NCI-H146 treated with DMSO at 0.1 percent for 48 hours (cell line): ENCODE results near the gene MAB21L2.
A peak's percentile ranks its signal among the peaks of the same experiment; 100 is the strongest.

Source experiments
- DNase-seq: peaks from one replicate; lab custom pipeline; 2025; ENCODE audit not compliant: unreplicated experiment; lab: John Stamatoyannopoulos, UW

Gene MAB21L2

DNA sequence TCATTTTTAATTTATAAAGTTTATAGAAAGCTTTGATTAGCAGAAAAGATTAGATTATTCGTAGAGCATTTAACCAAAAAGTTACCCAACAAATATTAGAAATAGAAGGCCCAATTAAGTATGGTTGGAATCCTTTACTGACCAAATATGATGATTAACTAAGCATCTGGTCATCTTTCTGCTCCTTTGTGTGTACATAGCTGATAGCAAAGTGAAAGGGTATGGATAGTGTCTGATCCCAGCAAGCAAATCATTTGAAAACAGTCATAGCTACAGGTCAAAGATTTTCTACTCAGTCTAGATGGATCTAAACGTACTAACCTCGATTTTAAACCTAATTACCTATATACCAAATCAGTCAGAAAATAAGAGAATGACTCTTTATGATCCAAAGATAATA is 7.3 kb upstream of the MAB21L2 start:
- DNase-seq, result no peak

DNA sequence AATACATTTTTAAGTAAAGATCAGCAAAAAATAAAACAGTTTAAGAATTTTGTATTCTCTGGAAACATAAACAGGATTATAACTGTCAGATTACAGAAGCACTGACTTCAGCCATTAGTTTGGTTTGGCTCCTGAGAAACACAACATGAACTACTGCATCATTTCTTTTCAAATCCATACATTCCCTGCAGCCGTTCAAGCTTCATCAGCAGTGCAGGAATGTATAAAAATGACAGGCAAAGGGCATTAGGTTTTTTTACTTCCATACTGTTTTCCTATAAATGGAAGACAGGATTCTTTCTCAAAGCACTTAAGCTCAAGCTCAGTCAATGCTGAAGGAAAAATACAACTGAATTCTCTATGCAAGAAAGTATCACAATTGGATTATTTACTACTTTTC is 4.2 kb upstream of the MAB21L2 start:
- DNase-seq, result no peak

DNA sequence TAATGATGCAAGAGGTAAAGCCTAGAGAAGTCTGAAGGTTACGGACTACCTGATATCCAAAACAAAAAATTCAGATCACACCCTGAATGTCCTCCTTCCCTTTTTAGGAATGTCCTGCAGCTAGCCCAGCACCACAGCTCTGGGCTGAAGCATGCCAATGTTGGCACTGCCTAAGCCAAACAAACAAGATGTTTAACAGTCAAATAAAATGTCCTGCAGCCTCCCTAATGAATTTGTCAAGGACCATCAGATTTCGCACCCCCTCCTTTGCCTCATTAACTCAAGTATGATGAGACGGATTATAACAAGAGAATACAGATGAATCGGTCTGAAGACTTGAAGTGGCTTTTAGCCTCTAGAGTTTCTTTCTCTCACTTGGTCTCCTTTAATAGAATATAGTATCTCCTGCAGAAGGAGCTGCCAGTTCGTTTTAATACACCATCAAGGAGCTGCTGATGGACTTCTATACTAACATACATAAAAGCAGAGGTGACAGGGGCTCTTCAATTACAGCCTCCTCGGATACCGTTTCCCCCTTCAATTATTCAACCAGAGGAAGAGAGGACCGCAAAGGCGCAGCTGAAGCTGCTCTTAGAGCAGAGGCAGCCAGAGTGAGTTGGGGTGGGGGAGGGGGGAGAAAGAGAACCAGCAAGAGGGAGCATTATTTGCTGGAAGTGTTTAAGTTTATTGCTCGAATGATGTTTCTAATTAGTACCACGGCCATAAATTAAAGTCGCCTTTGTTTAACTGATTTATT is 3.0 kb upstream of the MAB21L2 start:
- no peak for DNase-seq

DNA sequence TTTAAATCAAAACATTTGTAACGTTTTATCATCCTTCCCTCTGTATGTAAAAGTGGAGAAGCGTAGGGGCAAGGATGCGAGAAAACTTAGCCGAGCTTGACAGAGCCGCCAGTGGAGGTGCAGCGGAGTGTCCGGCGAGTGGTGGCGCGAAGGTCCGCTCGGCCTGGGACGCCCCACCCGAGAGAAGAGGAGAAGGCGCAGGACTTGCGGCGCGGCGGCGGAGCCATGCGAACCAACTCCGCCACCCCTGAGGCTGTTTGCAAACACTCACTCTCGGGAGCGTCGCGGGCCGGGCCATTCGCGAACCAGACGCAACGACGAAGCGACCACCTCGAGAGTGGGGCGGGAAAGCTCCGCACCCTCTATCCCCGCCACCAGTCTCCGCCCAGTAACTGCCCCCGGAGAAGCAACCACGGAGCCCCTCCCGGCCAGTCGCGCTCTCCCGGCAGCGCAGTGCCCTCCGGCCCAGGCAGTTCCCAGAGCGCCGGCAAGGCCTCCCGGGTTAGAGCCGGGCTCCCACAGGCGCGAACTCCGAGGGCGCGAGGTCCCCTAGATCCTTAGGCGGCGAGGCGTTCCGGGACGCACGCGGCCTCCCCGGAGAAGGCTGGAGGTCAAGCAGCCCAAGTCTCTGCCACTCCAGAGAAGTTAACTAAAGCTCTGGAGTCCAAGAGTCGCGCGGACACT is 2.3 kb upstream of the MAB21L2 start:
- DNase-seq, result no peak

DNA sequence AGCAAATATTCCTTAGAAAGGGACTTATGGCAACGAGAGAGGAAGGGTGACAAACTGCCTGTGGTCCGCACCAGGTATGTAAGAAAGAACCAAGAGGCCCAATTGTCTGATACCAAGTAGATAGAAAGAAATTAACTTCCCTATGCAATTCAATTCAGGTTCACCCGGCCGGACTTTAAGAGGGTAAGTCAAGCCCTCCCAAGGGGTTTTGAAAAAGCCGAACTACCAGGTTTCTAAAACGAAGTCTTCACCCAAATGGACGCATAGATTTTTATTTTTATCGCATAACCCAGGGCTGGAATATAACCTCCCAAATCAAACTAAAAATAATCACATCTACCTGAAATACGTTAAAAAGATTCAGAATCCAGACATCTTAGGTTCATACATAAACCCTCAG is 1.6 kb upstream of the MAB21L2 start:
- DNase-seq, result no peak

DNA sequence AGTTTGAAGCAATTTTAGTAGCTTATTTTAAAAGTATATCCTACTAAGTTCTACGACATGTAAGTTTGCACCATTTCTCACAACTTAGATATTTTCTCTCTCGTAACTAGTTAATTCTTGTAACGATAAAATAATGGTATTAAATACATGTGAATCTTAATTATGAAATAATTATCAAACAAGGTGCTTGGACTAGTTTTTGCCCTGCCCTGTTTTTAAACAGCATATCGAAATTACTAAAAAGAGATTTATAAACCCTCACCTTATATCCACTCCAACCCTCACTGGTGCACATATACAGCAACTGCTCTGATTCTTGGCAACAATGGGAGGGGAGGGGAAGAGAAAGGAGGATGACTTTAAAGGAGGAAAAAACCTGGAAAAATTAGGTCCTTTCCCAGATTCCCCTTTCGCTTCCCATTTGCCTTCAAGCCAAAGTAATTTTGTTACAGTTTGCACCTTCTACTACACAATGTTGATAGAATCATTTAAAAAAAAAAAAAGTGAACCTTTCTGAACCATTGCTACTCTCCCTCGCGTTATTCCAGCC is 820 bp upstream of the MAB21L2 start:
- DNase-seq, result no peak

DNA sequence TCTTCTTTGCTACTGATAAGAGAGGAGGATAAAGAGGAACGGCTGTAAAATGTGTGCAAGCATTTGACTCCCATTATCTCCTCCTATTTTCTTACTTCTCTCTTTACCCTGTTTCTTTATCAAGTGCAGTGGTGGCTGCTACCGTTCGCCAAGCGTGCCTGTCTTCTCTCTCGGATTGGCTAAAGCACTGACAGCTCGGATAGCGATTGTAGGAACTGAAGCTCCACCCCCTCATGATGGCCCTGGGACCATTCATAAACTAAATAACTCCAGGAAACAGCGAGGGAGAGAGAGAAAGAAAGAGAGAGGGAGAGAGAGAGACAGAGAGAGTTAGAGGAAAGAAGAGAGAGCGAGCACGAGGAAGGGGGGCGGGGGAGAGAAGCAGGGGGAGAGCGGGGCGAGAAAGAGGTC is 305 bp upstream of the MAB21L2 start:
- no peak for DNase-seq

DNA sequence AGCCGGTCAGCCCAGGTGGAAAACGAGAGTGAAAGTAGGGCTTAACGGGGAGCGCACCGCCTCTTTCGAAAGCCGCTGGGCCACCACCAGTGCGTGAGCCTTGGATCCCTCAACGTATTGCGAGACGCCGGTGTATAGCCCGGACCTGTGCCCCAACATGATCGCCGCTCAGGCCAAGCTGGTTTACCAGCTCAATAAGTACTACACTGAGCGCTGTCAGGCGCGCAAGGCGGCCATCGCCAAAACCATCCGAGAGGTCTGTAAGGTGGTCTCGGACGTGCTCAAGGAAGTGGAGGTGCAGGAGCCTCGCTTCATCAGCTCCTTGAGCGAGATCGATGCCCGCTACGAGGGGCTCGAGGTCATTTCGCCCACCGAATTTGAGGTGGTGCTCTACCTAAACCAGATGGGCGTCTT is 929 bp downstream of the MAB21L2 start:
- no peak for DNase-seq

DNA sequence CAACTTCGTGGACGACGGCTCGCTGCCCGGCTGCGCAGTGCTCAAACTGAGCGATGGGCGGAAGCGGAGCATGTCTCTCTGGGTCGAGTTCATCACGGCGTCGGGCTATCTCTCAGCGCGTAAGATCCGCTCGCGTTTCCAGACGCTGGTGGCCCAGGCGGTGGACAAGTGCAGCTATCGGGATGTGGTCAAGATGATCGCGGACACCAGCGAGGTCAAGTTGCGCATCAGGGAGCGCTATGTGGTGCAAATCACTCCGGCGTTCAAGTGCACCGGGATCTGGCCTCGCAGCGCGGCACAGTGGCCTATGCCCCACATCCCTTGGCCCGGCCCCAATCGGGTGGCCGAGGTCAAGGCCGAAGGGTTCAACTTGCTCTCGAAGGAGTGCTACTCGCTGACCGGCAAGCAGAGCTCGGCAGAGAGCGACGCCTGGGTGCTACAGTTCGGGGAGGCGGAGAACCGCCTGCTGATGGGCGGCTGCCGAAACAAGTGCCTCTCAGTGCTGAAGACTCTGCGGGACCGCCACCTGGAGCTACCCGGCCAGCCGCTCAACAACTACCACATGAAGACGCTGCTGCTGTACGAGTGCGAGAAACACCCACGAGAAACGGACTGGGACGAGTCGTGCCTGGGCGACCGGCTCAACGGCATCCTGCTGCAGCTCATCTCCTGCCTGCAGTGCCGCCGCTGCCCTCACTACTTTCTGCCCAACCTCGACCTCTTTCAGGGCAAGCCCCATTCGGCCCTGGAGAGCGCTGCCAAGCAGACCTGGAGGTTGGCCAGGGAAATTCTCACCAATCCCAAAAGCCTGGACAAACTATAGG is 1.5 kb downstream of the MAB21L2 start:
- DNase-seq, result no peak

DNA sequence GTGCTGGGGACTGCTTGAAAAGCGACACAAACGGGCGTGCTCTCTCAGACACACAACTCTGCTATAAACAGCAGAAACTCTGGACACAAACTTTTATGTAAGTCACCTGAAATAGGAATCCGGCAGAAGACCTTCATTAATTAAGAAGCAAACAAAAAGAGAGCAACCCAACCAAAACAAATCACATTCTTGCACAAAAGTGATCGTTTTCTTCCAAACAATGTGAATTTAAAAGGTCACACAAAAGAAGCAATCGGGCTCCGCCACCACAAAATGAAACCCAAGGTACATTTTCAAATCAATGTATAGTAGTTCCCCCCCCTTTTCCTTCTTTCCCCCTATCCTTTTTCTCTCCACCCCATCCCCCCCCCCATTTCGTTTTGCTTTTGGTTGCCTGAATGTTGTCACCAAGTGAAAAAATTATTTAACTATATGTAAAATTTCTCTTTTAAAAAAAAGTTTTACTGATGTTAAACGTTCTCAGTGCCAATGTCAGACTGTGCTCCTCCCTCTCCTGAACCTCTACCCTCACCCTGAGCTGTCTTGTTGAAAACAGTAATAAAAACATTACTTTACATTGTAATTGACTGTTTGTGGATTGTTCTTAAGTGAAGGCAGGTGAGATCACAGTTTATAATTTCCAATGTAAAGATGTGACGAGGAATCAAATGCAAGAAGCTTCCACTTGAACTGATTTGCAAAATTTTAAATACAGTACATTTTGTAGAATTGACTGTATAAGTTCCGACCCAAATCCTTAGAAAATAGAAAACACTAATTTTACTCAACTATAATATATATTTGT is 2.4 kb downstream of the MAB21L2 start:
- DNase-seq, result no peak

DNA sequence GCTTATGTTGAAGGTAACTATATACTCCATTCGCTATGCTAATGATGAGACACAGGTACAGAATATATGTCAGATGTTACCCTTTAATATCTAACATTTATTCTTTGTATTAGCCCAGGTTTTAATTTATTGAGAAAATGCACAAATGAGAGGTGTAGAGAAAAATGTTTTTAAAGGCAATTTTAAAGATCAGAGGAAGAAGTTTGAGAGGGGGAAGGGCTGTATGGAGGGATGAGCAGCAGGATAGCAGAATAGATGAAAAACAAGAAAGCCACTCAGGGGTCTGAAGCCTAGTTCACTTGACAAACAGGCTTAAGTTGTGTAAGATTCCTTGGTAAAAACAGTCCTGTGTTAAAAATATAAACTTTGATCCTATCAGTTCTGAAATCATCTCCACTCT is 3.7 kb downstream of the MAB21L2 start:
- no peak for DNase-seq

DNA sequence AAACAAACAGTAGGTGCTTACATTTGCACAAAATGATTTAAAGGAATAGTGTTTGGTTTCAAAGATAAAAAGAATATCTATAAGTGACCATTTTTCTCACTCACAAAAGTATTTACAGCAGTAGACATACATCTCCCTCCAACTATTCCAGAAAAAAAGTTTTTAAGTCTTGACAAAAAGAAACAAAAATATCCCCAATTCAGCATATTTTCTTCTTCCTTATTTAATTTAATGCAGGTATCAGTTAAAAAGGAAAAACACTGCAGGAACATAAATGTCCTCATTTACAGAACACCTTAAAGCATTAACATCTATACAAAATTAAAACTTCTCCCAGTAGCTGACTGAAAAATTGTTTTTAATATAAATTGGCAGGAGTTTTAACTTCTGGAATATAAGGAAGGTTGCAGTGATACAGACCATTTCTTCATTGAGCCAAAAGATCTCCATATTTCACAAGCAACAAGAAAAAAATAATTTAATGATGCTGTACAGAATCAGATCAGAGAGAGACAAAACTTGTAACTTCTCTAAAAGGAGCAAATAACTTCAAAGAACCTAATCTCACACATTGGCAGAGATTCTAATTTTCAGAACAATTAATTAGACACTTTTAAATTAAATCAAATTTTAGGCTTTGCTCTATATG is 4.3 kb downstream of the MAB21L2 start:
- DNase-seq, result no peak

DNA sequence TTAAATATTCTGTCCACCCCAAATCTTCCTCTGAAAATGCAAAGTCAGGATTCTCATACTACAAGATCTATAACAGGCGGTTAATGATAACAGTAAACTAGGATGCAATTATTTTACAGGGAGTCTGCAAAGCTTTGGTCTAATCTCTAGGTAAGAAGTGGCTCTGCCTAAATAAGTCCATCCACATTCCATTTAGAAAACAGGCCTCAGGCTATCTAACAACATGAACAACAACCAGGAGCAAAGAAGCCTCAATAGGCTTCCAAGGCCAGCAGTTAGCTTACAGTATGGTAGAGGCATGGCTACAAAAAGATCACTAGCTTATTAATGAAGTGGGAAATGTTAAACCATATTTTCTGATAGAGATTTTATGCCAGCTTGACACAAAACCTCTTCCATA is 6.4 kb downstream of the MAB21L2 start:
- no peak for DNase-seq

DNA sequence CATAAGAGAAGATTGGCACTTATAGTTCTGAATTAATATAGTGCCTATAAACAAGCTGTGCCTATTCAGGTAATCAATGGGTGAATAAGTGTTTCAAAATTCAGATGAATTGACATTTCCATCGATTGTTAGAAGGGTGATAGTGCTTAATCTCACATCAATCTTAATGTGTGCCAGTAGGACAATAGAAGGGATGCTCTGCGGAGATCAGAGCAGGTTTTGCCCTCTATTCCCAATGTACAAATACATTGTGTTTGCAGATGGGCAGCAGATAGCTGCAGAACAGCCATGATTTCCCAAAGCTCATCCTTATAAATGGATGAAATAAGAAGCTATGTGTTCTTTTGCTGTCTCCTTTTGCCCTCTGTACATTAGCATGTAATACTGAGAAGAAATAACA is 7.2 kb downstream of the MAB21L2 start:
- no peak for DNase-seq

DNA sequence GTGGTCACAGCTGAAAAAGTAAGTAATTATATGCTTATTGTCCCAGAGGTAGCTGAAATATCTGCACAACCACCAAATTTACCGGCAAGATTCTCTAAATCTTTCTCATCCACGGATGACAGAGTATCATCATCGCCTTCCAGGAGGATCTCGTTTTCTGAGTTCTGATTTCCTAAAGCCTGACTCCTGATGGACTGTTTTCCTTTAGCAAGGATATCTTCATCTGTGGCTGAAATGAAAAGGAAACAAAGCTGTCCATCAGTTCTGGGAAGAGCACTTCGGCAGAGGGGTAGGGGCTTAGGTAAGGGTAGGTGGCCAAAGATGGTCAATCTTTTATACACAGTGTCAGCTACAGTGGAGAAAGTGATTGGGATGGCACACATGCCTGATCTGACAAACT is 8.7 kb downstream of the MAB21L2 start:
- DNase-seq, result no peak

DNA sequence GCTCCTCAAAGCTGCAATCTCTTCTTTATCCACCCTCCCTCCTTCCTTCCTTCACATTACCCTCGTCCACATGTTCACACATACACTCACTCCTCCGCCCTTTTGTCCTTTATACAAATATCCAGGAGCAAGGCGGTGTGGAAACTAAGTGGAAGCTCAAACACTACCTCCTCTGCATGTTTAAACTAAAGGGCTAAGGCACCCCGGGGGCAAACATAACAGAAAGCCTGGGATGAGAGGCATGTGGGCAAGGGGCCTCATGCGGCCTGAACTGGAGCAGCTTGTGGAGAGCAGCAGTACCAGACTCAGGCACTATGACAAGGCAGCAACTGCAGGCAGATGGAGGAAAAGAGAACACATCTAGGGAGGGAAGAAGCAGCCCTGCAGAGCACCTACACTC is 9.5 kb downstream of the MAB21L2 start:
- peak; percentile 74 for DNase-seq

DNA sequence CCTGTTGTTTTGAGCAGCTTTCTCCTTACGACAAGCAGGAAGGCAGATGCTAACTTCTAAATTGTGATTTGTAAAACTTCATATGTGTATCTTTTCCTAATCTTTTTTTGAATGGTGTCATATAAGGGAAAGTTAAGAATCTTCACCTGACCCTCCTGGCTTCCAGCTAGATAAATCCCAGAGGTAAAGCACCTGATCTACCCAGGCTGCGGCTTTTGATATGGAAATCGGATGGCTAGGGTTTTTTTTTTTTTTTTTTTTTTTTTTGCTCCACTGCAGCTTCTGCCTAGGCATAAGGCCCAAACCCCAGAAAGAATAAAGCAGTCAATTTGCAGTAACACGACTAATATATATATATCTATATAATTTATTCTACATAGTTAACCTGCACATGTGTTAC is 10.0 kb downstream of the MAB21L2 start:
- DNase-seq, result peak; percentile 43

DNA sequence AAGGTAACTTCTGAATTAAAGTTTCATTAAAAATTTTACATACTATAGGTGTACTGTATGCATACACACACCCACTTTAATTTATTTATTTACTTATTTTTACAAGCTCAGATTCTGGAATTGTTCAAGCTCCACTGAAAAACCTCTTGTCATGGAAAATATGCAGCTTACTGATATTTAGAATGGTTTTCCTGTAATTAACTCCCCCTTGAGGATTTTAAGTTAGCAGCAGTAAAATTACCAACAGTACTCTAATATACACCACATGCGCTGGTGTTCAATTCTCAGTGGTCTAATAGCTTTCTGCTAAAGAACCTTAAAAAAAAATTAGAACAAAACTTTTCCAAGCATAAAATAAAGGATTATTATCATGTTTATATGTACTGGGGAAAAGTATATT is 12.0 kb downstream of the MAB21L2 start:
- peak; percentile 28 for DNase-seq

DNA sequence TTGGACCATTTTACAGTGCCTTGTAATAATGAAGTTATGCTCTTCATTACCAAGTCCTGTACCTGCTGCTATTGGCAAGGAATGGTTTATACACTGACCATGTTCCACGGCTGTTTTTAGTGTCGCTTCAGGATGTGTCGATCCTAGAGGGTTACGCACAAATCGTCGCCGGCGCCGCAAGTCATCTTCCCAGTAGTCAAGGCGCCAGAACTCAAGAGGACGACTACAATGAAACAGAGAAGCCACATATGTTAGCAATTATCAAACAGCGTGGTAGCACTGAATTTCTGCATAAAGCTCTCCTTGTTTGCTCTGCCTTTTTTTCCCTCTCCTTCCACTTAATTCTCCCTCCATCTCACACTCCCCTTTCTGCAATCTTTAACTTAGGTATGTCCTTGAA is 17.0 kb downstream of the MAB21L2 start:
- no peak for DNase-seq

DNA sequence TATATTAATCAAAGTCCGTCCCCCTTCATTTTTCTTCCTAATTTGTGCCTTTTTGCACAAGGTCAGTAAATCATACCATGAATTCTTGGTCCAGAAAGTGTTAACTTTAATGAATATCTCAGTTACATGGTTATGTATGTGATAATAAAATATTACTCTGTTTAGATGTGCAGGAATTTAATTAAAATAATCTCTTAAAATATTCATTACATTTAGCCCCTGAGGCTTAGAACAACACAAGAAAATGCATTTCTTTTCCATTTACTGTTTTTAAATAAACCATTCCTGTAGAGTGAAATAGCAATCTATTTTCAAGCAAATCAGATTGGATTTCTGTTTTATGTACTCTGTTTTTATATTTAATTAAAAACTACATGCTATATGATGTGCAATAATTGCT is 17.6 kb downstream of the MAB21L2 start:
- DNase-seq, result no peak
